GM19099 (cell line): ENCODE data around the gene QSOX1.

ENCODE experiments used
- POLR2A ChIP-seq: IDR thresholded peaks from 3 replicates; pipeline ENCODE4 v1.6.1; 2011; ENCODE audit warnings: low read depth; ENCODE audit not compliant: insufficient read length; ENCODE audit errors: extremely low read depth

The QSOX1 gene

GRCh38 chr1:180175806-180176205, 21.1 kb downstream of the QSOX1 start:
- no peak for TF ChIP-seq POLR2A

- no peak for TF ChIP-seq POLR2A
Observed at GRCh38 chr1:180176965-180177364, 22.3 kb downstream of the QSOX1 start.

DNA sequence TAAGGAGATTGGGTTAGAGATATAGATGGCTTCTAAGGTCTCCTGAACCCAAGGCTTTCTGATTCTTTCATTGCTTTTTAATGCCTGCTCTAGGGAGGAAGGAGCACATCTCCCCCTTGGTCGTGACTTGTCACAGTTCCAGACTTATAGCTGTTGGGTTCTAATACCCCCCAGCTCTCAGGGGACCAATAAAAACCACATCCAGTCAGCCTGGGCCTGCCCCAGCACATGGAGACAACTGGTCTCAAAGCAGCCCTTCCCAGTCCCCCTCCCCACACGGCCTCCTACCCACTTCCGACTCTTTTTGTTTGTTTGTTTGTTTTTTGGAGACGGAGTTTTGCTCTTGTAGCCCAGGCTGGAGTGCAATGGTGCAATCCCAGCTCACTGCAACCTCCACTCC, 23.3 kb downstream of the QSOX1 start:
- TF ChIP-seq POLR2A, result no peak

- TF ChIP-seq POLR2A, result no peak
Observed at GRCh38 chr1:180178511-180179161, 24.0 kb downstream of the QSOX1 start.

GRCh38 chr1:180179162-180179957, 24.7 kb downstream of the QSOX1 start:
- TF ChIP-seq POLR2A, result no peak

DNA sequence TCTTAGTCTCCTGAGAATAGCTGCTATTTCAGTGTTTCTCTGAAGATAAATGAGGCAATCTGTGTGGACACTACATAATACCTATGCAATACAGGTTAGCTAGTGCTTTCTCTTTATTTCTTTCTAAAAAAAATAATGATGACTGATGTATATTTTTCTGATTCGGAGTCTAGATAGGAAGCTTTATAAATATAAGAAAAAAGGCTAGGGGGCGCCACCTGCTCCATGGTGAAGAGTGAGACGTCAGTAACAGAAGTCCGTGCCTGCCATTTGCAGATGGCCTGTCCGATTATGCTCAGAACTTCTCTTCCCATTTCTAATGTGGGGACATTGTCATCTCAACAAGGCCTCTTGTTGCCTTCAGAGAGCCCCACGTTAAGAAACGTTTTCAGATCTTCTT, 26.4 kb downstream of the QSOX1 start:
- no peak for TF ChIP-seq POLR2A

DNA sequence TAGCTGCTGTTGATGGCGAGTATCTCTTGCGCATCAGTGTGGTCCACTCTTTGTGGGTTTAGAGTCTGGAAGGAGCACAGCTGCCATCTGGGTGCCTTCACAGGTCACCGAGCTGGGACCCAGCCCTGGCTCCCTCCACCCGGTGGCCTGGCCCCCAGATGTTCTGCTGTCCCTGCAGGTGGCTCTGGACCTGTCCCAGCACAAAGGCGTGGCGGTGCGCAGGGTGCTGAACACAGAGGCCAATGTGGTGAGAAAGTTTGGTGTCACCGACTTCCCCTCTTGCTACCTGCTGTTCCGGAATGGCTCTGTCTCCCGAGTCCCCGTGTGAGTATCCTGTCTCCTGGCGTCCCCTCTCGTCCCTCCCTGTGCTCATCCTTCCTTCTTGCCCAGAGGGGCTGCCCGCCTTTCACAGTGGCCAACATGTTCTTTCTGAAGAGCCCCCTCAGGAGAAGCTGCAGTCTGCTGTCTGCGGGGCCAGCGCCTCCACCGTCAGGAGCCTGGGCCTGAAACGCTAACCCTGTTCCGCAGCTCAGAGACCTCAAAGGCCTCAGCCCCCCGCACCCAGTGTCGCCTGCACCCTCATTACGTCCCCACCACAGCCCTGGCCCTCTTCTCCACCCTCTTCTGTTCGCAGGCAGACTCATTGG, 27.4 kb downstream of the QSOX1 start:
- TF ChIP-seq POLR2A, result no peak

GRCh38 chr1:180182643-180183311, 28.1 kb downstream of the QSOX1 start:
- no peak for TF ChIP-seq POLR2A

- no peak for TF ChIP-seq POLR2A
Observed at GRCh38 chr1:180183426-180183825, 28.8 kb downstream of the QSOX1 start.

DNA sequence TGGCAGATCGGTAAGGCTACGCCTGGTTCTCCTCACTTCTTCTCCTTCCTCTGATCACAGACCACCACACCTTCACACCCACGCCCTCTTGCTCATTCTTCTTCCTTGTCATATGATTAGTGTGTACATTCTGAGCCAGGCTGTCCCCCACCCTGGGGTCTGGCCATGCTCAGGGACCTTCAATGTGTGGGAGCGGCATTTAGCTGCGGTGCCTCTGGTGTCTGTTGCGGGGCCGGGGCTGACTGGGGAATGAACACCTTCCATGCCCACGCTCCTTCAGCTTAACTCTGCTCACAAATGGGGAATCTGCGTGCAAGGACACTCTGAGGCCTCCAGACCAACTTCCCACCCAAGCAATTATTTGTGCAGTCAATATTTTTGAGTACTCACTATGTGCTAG, 29.4 kb downstream of the QSOX1 start:
- TF ChIP-seq POLR2A, result no peak

DNA sequence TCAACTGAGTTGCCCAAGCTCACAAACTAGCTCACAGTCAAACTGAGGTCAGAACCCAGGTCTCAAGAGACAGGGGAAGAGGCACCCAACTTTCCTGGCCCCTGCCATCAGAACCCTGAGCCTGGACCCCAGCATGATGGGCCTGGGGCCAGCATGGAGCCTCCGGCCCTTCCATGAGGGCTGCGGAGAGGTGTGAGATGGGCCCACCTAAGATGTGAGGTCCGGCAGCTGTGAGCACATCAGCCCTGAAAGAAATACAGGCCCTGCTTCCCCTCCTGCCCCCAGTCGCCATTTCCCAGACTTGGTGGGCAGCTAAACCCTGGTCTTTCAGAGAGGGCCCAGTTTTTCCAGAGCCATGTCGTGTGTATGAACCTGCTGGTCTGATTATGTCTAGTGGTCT, 30.6 kb downstream of the QSOX1 start:
- no peak for TF ChIP-seq POLR2A

- TF ChIP-seq POLR2A, result no peak
Observed at GRCh38 chr1:180185971-180186645, 31.4 kb downstream of the QSOX1 start.

- no peak for TF ChIP-seq POLR2A
Observed at GRCh38 chr1:180186831-180187230, 32.2 kb downstream of the QSOX1 start.

DNA sequence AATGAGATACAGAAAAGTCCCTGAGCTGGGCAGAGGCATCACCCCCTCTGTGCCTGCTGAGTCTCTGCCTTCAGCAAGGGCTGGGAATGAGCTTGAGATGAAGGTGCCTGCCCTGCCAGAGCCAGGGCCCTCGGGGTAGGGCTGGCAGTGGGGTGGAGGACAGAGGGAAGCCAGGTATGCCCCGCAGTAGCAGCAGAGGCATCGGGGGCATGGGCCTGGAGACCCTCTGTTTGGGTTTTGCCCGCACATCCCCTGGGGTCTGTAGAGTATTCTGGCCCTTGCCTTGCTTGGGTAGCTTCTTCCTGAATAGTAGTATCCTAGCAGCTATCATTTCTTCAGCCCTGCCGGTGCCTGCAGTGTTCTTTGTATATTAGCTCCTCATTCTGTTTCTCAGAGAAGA, 33.0 kb downstream of the QSOX1 start:
- TF ChIP-seq POLR2A, result no peak

DNA sequence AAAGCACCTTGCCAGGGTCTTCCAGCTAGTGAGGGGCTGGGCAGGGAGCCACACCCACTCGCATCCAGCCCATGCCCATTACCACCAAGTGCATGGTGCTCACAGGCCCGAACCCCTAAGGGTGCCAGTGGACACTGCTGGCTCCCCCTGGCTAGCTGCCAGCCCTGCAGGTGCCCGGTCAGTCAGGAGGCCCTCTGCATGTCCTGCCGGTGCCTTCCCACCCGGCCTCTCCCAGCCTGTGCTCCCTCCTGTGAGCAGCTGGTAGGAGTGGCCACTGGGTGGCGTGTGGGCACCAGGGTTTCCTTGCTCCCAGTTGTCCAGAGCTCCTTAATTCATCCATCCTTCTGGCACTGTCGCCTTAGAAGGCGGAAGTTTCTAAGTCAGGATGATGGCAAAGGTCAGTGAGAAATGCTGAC, 33.4 kb downstream of the QSOX1 start:
- TF ChIP-seq POLR2A, result no peak
